HG02588 (cell line): ENCODE data around the gene SMG6.
A peak's percentile ranks its signal among the peaks of the same experiment; 100 is the strongest.

Experiments
- ATAC-seq: cut with Tn5 transposase; IDR thresholded peaks from one replicate; pipeline ENCODE4 v1.9.1; 2021; ENCODE audit warnings: mild to moderate bottlenecking, moderate library complexity; ENCODE audit not compliant: unreplicated experiment

SMG6 gene

DNA sequence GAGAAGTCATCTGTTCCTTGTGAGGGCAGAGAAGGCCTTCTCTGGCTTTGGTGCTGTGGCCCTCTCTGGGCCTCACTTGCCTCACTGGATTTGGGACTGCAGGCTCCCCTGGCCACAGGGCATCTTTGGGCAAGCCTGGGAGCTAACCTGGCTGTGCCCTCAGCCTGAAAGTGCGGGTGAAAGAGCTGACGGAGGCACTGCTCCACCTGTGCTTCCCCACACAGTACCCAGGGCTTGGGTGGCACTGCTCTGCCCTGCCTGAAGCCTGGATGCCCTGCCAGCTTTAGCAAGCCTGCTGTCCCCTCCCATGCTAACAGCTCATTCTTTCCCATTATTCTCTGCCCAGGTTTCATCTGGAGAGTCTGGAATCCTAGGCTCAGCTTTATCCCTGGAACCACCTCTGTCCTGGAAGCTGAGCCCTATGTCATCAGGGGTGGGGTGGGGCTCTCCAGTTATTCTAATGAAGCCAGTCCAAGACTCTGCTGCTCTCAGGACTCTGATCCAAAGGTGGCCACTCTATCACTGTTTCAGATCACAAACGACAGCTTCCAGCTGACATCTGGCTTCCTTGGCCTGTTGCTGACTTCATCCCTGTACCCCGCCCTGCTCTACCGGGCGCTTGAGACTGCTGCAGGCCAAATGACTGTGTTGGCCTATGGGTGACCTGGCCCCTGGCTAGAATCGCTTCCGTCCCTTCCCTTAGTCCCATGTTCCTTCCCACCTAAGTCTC lies 219.4 kb downstream of the SMG6 start:
- no peak for ATAC-seq

DNA sequence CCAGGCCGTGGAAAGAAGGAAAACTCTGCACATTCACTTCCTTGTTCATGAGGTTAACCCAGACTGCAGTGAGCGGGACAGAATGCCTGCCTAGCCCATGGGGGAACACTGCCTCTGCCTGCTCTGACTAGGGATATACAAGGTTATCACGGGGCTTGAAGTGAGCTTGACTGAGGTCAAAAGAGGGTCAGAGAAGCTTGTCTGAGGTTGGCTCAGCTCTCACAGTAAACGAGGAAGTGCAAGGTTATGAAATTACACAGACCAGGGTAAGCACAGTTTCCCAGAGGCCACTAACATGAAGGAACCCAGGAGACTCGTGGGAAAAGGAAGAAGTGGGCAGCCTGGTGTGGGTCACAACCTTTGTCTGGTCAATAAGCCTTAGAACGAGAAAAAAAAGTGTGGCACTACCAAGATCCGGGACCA lies 220.0 kb downstream of the SMG6 start:
- no peak for ATAC-seq

DNA sequence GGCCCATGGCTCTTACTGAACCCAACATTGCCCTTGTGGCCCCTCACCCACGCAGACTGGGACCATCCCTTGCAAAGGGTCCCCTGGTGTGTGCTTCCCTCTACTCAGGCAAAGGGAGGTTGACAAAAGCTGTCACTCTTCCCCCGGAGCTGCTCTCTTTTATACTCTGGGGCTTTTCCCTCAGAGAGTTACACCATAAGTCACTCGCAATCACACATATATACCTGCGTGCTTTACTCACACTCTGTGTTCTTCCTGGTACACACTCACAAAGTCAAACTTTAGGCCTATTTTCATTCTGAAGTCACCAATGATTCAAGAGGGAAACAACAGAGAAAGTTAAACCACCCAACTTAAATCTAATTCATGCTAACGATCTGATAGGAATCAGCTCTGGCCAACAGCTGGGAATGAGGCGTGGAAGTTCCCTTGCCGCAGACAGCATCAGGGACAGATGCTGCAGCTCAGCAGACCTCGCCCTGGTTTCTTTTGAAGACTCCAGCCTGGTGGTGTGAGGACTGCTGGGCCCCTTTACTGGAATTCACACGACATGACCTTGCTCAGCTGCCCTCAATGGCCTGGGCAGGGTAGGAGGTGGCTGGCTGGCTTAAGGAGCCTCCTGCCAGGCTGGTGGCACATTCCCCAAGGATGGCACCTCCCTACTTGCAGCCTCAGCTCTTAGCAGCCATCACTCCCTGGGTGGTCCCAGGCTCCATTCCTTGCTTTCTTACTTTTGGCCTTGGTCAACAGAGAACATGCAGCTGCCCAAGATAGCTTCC lies 221.4 kb downstream of the SMG6 start:
- ATAC-seq, result no peak

DNA sequence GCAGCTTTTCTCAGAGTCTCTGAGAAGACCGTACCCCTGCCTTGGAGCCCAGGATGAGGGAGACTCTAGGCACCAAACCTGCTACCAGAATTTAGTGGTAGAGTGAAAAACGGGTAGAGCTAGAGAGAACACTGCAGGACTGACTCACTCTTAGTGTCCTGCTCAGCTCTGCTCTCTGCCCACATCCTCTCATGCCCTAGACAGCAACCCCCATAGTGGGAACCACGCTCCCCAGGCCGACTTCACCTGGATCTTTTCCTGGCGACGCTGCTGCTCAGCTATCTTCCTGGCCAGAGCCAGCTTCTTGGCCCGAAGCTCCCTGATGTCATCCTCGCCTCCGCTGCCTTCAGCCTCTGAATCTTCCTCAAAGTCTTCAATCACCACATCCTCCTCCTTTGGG lies 222.0 kb downstream of the SMG6 start:
- ATAC-seq, result no peak

DNA sequence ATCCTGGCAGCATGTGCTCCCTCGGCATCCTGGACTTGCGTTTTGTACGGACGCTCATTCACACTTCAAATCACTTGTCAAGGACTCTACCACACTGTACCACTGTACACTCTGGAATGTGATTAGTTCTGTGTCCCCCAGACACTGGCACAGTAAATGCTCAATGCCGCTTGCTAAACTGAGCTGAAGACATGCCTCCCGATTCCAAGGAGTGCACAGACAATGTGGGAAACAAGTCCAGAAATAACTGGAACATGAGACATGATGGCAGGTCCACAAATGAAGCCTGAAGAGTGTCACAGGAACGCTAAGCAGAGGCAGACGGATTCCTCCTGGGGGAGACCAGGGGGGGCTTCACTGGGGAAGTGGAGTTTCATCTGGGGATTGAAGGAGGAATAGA lies 226.5 kb downstream of the SMG6 start:
- ATAC-seq, result no peak

DNA sequence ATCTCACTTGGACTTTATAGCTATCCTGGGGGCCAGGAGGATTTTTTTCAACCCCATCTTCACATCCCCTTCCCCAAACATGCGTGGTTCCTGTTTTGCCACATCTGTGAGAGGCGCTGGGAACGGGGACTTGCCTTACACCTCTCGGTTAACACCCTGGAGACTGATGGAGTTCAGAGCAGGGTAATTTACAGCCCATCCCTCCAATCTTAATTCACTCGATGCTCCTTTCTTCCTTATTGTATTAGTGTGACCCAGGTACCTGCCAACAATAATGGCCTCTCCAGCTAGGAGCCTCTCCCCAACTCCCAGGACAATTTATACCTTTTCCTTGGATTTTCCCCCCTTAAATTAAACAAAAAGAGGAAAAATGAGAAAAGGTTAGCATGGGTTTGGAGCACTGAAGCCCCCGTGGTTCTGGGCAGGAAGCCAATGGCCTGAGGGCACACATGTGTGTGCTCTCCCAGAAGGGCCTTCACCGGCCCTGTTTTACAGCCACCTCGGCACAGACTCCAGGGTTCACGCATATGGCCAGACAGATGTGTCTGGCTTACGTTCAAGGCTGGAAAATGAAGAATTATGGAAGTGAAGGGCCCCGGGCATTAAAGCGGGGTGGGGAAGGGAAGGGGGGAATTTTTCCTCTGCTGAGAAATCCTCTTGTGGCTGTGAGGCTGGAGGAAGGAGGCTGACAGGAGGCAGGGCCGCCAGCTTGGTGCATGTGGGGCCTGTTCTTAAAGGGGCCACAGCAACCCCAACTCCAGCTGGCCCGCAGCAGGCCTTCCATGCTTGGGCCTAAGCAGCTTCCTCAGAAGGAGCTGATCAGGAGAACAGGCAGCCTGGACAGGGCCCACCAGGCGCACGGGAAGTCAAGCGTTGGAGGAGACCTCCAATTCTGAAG lies 227.2 kb downstream of the SMG6 start:
- no peak for ATAC-seq

DNA sequence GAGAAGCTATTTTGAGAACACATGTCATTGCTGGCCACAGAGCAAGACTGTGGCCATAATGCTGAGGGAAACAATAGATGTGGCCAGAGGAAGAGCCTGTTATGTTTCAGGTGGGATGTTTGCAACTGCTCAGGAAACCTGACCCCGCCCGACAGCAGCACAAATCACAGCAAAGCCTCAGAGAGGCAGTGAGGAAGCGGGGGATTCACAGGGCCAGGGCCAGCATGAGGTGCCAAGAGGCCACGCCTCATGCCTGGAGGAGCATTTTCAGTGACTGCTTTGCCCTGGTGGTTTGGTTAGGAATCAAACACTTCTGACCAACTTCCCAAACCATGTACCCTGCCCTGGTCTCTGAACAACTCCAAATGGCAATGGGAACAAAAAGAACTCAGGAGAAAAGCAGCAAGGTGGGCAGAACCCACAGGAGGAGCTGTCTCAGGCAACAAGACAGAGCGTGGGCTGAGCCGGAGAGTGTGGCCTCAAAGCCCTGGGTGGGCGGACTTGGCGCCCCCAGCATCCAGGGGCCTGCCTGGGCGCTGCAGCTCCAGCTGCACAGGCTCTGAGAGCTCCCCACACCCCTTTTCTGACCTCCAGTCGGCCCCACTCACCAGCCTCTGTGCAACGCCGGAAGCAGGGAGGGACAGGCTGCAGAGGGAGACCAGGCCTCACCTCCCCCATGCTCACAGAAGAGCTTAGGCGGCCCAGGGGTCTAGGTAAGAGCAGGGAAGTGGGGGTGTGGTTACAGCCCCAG lies 228.1 kb downstream of the SMG6 start:
- ATAC-seq, result no peak

DNA sequence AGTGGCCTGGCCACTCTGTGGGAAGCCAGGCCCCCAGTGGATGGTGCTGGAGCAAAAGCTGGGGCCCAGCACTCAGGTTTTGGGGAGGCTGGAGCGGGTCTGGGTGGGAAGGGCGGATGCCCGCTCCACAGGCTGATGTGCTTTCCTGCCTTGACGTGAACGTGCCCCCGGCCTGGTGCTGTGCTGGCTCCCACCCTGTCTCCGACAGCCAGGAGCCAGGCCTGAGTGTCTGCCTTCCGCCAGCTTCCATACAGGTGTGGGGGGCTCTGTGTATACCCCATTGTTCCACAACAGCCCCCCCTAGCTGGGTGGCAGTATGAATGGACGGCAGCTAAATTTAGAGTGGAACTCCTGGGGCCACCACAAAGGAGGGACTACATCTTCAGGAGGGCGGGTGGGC lies 228.7 kb downstream of the SMG6 start:
- no peak for ATAC-seq

DNA sequence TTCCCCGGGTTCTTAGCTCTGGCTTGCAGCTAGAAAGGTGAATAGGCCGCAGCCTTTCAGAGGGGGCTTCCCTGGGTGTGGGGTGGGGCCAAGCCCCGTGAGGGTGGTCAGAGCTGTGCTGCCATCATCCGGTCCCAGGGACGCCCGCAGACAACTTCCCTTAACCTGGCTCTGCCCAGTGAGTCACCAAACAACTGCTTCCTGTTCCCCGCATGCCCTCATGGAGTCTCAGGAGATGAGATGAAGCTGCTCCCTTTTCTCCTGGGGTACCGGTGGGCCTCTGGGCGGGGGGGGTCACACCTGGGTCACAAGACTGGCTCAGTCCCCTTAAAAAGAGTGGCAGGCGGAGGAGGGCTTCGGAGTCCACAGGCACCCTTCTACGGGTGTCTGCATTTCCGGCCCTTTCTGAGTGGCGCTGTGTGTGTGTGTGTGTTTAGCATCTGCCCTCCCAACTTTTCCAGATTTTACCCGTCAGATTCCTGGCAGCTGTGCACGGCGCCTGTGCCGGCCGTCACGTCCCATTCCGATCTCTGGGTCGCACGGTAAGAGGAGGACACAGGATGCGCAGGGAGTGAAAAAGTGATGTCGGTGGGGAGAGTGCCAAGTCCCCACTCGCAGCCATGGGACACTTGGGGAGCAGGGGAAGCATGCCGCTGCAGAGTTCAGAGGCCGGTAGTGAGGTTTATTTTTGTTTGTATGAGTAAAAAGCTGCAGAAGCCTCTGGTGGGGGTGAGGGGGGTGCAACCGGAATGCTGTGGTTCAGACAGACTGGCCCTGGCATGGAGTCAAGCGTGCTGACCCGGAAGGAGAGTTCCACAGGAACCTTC lies 231.9 kb downstream of the SMG6 start:
- ATAC-seq, result no peak

DNA sequence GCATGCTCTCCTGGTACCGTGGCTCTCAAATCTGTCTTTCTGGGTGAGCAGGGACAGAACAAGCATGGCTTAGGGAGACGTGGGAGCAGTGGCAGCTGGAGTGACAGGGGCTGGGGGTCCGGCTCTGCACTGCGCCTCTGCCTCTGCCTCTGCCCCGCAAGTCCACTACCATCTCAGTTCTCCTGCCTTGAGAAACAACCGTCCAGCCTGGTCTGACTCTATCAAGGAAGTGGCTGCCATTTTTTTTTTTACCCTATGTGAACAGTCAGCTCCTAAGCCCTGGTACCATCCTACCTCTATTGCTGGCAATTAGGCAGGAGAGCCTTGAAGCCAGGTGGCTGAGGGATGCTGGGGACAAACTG lies 232.6 kb downstream of the SMG6 start:
- ATAC-seq, result no peak

DNA sequence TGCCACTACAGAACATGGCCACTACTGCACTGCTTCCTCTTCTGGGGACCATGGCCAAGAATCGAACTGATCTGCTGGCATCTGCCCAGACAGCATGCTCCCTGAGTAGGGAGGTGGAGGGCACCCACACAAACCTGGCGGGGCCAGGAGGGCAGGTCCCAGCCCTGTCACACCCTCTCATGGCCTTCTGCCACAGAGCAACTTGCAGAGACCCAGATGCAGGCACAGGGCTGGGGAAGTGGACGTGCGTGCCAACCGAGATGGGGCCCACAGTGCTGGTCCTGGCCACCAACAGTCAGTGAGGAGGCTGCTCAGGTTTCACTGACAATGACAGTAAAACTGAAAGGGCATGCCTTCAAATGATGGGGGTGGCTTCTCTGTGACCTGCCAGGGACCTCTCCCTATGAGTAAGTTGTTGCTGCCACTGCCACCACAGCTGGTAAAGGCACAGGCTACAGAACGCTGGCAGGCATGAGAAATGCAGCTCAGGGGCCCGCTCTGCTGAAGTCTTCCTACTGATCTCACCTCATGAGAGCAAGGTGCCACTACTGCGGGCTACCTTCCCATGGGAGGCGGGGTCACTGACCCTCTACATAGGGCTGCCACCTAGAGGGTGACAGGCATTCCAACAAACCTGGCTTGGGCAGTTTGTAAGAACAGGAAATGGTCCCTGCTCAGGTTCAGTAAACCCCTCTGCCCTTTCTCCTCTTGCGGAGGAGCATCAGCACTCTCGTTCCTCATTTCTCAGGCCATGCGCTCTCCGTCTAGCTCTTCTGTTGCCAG lies 233.2 kb downstream of the SMG6 start:
- ATAC-seq, result peak; percentile 76

DNA sequence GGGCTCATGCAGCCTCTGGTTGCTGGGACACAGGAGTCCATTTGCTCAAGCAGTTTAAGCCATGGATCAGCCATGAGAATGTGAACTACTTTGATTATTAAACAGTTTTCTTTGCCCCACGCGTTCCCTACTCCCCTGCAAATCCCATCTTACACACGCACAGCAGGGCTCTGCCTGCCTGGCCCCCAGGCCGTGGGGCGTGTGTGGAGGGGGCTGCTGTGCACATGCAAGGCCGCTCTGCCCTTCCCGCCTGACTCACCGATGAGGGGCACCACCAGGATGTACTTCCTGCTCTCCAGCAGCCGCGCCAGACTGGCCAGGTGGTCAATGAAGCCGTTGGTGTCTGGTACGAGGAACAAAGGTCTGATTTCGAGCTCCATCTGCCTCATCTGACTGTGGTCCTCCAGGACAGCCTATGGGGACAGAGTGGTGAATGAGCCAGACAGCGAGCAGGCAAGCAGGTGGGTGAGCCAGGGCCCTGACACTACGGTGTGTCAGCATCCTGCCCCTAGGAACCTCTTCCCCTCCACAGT lies 235.0 kb downstream of the SMG6 start:
- no peak for ATAC-seq

DNA sequence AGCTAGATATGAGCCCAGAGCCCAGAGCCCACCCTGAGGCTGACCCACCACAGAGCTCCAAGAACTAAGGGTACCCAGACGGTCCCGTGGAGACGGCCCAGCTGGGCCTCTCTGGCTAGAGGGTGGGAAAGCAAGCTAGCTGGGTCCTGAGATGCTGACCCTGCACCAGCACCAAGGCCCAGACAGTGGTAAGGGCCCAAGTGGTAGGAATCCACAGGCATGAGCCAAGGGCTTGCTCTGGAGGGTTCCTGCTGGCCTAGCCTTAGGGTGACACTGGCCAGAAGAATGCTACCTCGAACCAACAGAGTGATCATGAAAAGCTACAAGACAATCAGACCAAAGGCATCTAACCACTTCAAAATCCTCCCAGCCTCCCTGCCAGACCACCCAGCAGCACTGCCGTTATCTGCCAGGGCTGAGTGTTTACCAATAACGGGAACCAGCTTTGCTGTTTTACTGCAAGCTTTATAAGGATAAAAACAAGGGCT lies 235.5 kb downstream of the SMG6 start:
- ATAC-seq, result no peak

DNA sequence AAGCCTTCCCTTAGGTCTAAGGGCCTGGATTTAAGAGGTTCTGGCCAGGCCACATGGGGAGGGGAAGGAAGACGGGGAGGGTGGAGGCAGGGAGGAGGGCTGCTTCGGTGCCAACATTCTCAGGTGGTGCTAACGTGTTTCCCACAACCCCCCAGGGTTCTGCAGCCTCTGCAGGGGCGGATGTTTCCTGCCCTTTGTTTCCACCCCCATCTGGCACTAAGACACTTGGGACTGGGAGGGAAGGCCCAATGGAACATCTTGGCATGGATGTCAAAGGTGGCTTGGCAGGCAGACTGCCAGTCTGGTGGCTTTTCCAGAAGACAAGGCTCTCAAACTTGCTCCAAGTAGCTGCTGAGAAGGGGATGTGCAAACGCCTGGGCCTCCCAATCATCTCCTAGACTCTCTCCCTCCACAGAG lies 236.0 kb downstream of the SMG6 start:
- ATAC-seq, result no peak

DNA sequence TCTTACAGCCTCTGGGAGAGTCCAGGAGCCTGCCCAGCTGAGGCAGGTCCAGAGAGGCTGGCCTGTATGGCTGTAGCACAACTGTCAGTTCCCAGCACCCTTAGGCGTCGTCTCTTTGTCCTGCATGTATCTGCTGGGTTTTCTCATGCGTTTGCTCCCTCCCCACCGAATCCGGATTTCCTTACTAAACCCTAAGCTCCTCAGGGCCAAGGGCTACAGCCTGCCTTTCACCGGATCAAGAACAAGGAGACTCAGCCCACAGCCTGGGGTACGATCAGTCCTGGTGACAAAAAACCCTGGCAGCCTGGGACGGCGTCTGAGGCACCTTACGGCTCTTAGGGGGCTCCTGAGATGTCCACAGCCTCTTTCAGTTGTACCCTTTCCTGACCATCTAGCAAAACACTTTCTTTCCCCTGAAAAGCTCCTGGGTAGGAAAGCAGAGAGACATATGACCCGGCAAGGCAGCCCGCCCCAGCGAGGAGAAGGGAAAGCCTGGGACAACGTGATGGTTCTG lies 236.5 kb downstream of the SMG6 start:
- ATAC-seq, result no peak

DNA sequence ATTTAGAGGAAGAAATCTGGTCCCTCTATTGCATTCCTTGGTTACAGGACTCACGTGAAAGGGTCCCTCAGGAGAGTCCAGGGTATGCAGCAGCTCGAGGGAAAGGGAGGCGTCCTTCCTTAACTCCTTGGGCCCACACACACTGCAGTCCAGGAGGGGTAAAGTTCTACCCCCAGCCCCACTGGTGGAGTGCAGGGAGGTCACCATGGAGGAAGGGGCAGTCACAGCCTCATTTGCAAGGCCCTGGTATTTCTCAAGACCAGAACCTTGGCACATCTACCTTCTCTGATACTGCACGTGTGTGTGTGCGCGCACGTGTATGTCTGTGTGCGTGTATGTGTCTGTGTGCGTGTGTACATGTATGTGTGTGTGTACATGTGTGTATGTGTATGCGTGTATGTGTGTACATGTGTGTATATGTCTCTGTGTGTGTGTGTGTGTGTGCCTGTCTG lies 237.6 kb downstream of the SMG6 start:
- no peak for ATAC-seq

DNA sequence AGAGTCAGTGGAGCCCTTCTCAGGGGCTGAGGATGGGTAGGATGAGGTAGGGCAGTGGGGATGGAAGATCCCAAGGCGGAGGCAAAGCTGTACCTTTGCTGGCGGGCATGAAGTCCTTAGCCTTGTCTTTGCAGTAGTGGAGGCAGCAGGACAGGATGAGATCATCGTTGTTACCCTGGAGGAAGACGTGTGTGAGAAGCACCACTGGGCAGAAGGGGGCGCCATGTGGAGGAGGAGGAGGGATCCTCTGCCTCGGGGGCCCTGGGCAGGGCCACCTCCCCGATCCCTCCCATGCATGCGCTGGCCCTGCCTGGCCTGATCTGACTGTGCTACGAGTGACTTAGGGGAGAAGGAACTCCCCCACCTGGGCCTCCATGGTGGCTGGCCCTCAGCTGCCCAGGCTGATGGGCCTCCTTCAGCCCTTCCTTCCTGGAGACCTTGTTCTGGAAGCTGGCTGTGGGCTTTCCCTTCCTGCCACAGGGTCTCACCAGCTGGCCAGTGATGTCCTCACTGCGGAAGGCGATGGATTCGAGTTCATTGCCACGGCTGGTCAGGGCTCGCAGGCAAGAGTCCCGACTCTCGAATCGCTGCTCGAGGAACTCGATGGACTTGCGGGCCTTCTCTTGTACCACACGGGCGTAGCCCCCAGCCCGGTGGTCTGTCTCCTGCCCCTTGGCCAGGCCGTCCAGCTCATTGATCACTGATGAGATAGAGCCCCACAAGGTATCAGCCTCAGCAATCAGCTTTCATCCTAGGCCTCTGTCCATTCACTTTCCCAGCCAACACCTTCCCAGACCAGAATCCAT lies 238.4 kb downstream of the SMG6 start:
- no peak for ATAC-seq

DNA sequence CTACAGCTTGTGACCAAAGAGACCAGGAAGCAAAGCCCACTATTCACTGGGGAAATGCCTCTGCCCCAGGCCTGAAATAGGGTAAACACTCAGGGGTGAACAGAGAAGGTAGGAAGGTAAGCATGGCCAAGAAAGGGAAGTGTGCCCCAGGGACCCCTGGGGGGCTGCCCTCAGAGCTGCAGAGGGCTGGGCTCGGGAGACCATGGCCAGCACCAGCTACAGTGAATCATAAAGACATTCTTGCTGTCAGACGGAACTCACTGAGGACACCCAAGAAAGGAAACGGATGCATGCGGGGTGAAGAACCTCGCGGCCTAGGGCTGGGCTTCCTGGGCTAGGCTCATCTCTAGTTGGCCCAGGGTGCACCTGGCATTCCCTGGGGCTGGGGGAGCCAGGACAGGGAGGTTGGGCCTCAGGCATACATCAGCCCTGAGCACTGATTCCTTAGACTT lies 239.0 kb downstream of the SMG6 start:
- no peak for ATAC-seq
